Upper lobe of right lung (tissue), 1 donor: ENCODE data around the gene MPRIP. TPM values are rescaled to one million over a fixed set of nuclear protein-coding genes. Genes with fewer than 3 reads are reported as not detected.

Source experiments
- ATAC-seq: fragments of 200-7000 bp; cut with Tn5 transposase; one replicate; pipeline ENCODE4 v1.9.1; 2020; ENCODE audit warnings: mild to moderate bottlenecking, moderate library complexity
- DNase-seq: peaks from one replicate; pipeline ENCODE4 v3.0.0-alpha.2; 2020
- H3K27ac ChIP-seq: fragments of 200-600 bp; one replicate; pipeline ENCODE4 v1.8.0; 2022
- H3K27me3 ChIP-seq: fragments of 200-600 bp; one replicate; pipeline ENCODE4 v1.8.0; 2022; ENCODE audit warnings: mild to moderate bottlenecking
- H3K36me3 ChIP-seq: fragments of 200-600 bp; one replicate; pipeline ENCODE4 v1.8.0; 2022
- H3K4me1 ChIP-seq: fragments of 200-600 bp; one replicate; pipeline ENCODE4 v1.8.0; 2022
- H3K4me3 ChIP-seq: fragments of 200-600 bp; one replicate; pipeline ENCODE4 v1.8.0; 2022; ENCODE audit warnings: mild to moderate bottlenecking
- H3K9me3 ChIP-seq: fragments of 200-600 bp; one replicate; pipeline ENCODE4 v1.8.0; 2022
- CTCF ChIP-seq: fragments of 200-600 bp; IDR thresholded peaks from one replicate; pipeline ENCODE4 v1.8.0; 2022; ENCODE audit warnings: antibody characterized with exemption
- intact Hi-C: fragments of 100-400 bp; cut with DNase I; formaldehyde crosslinking; loops from one replicate; pipeline ENCODE4 v1.11.0; 2022
- total RNA-seq: library from RNA; stranded (reverse); fragmentation: NEBNext Ultra II Directional; extraction: Animal tissue kit (Norgen Biotek cat#: 25700); gene quantifications from one replicate; pipeline ENCODE4 v1.2.1, GENCODE V29; 2021
- donor health status: DM: no; HTN: yes; CAD: no; lungs with severe emphysema.

The MPRIP gene
- total RNA-seq, 1 donor from 2014 or later: 333 TPM

GRCh38 chr17:17081304-17081940 is 39.2 kb downstream of the MPRIP start:
- ATAC-seq: no peak
- DNase-seq: peak; percentile 29
- Histone ChIP-seq H3K27me3 (no peaks in the 10 kb centered on the region), H3K9me3 (no peaks in the 10 kb centered on the region), H3K27ac (no peak overlapping the region), H3K4me1 (peaks cover 40% of the 10 kb centered on the region), H3K36me3 (peaks cover 27% of the 10 kb centered on the region), H3K4me3 (no peak overlapping the region)
- intact Hi-C loops: no loop called here
- TF ChIP-seq CTCF: no peak

- Histone ChIP-seq H3K4me1 (peaks cover 37% of the 10 kb centered on the region), H3K27ac (no peak overlapping the region), H3K27me3 (no peaks in the 10 kb centered on the region), H3K9me3 (no peaks in the 10 kb centered on the region), H3K4me3 (no peak overlapping the region), H3K36me3 (peaks cover 19% of the 10 kb centered on the region)
- ATAC-seq (no peak), DNase-seq (peak; percentile 6)
- no peak for TF ChIP-seq CTCF
- intact Hi-C loops: no loop called here
These were observed 40.6 kb downstream of the MPRIP start for GRCh38 chr17:17082878-17083277.

DNA sequence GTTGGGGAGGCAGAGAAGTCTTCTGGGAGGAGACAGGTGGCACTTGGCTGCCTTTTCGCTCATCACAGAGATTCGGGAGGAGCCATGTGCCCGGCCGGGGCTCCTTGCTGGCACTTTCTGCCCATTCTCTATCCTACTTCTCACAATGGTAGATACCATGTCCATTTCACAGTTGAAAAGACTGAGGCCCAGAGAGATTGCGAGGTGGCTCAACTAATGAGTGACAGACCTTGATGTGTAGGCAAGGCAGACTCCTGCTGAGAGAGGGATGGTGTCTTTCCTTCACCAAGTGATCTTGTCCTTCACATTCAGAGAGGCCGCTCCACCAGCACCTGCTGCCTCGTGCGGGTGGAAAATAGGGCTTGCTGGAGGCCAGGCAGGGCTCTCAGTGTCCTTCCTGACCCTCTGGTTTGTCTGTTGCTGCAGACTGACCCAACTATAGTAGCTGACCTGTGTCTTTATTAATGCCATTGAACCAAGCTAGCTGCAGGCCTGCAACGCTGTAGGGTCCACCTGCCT is 42.1 kb downstream of the MPRIP start:
- H3K36me3 ChIP-seq: peaks cover 13% of the 10 kb centered on the region
- H3K27ac ChIP-seq: no peak overlapping the region
- no peaks in the 10 kb centered on the region for H3K27me3 ChIP-seq
- peaks cover 23% of the 10 kb centered on the region for H3K4me1 ChIP-seq
- no peak overlapping the region for H3K4me3 ChIP-seq
- ATAC-seq (no peak), DNase-seq (peak; percentile 38)
- TF ChIP-seq CTCF: no peak
- no peaks in the 10 kb centered on the region for H3K9me3 ChIP-seq
- intact Hi-C loops: no loop called here

GRCh38 chr17:17084941-17085340 is 42.7 kb downstream of the MPRIP start:
- no peak overlapping the region for H3K27ac ChIP-seq

DNA sequence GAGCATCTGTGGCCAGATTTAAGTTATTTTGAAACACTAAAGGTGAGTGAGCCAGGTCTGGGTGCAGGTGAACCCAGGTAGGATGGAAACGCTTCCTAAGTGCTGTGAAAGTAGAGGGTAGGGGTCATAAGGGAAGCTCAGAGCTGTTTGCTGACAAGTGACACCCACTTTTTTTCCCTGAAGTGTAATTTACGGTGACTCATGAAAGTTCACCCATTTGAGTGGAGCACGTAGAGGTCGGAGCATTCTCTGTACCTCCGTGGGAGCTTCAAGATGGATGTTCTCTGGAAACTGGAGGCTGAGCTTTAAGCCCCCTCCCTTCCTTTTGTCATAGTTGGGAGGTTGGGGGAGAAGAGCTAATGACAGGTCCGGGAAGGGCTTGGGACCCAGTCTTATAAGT is 44.3 kb downstream of the MPRIP start:
- Histone ChIP-seq H3K27me3 (no peaks in the 10 kb centered on the region), H3K36me3 (peaks cover 13% of the 10 kb centered on the region), H3K9me3 (no peaks in the 10 kb centered on the region), H3K27ac (no peak overlapping the region), H3K4me1 (peaks cover 18% of the 10 kb centered on the region), H3K4me3 (no peak overlapping the region)
- intact Hi-C loops: no loop called here
- no peak for TF ChIP-seq CTCF
- DNase-seq (peak; percentile 3), ATAC-seq (no peak)

More at GRCh38 chr17:17084941-17085340, 42.7 kb downstream of the MPRIP start:
- Histone ChIP-seq H3K4me3 (no peak overlapping the region), H3K36me3 (peaks cover 13% of the 10 kb centered on the region), H3K27me3 (no peaks in the 10 kb centered on the region), H3K9me3 (no peaks in the 10 kb centered on the region), H3K4me1 (peaks cover 18% of the 10 kb centered on the region)
- TF ChIP-seq CTCF: no peak
- peak; percentile 15 for DNase-seq
- no peak for ATAC-seq
- intact Hi-C loops: no loop called here
